HG03139 (cell line): ENCODE data around the gene PLXNA2.

Experiments used
- ATAC-seq: cut with Tn5 transposase; IDR thresholded peaks from one replicate; pipeline ENCODE4 v1.9.1; 2021; ENCODE audit not compliant: unreplicated experiment

The PLXNA2 gene

GRCh38 chr1:208183977-208184911 lies 59.9 kb downstream of the PLXNA2 start:
- ATAC-seq, result no peak

GRCh38 chr1:208182880-208183645 lies 61.1 kb downstream of the PLXNA2 start:
- no peak for ATAC-seq

GRCh38 chr1:208181364-208181763 lies 62.8 kb downstream of the PLXNA2 start:
- no peak for ATAC-seq

- ATAC-seq, result no peak
Observed at GRCh38 chr1:208180421-208180820, 63.8 kb downstream of the PLXNA2 start.

DNA sequence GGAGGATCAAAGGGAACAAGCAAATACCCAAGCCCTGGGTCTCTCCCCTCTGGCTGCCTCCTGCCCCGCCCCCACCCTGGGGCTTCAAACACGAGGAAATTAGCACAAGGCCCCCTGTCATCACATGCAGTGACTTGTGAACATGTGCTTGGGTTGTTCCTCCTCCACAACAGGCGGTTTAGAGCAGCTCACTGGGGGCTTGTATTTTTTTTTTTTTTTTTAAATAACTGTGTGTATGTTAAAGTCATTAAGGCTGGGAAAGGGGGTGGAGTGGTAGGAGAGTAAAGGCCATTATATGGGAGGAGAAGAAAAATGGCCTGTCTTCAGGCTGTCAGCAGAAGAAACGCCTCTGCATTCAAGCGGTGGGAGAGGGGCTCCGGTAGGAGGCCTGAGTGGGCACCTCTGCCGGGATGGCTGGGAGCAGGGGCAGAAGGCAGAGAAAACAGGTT lies 64.2 kb downstream of the PLXNA2 start:
- no peak for ATAC-seq

GRCh38 chr1:208179263-208179816 lies 64.8 kb downstream of the PLXNA2 start:
- no peak for ATAC-seq

DNA sequence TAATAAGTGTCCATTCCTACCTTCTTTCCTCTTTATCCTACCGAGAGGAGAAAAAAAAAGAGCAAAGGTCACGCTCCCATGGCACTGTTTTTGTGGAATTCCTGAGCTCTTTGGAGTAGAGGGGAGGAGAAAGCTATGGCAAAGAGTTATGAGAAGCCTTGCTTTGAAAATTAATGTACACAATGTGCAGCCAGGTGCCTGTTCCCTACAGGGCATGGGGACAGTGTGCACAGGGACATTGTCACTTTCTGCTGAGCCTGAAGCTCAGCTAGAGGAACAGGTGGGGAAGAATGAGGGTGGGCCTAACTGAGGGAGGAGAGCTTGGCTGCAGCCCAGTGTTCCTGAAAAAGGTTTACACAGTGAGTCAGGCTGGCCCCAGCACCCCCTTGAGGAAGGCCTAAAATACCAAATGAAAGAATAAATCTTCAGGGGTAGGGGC lies 66.1 kb downstream of the PLXNA2 start:
- ATAC-seq, result no peak

GRCh38 chr1:208177656-208178055 lies 66.5 kb downstream of the PLXNA2 start:
- no peak for ATAC-seq

- no peak for ATAC-seq
Observed at GRCh38 chr1:208176649-208177048, 67.5 kb downstream of the PLXNA2 start.

DNA sequence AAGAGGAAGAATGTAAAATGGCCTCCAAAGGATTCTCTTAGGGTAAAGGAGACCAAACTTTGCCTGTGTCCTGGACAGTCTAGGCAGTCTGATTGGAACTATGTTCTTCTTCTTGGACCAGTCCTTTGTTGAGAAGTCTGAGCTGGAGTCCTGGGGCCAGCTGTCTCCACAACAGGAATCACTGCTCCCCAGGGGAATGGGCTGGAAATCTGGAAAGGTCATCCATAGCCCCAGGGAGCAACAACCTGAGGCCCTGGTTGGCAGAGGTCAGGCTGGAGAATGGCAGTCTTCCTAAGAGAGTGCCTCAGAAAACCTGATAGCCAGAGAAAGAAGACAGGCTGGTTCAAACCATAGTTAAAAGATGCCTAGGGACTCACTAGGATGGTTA lies 68.7 kb downstream of the PLXNA2 start:
- ATAC-seq, result no peak

- no peak for ATAC-seq
Observed at GRCh38 chr1:208174731-208175507, 69.3 kb downstream of the PLXNA2 start.

- no peak for ATAC-seq
Observed at GRCh38 chr1:208174200-208174599, 70.0 kb downstream of the PLXNA2 start.

- ATAC-seq, result no peak
Observed at GRCh38 chr1:208173749-208174148, 70.4 kb downstream of the PLXNA2 start.

DNA sequence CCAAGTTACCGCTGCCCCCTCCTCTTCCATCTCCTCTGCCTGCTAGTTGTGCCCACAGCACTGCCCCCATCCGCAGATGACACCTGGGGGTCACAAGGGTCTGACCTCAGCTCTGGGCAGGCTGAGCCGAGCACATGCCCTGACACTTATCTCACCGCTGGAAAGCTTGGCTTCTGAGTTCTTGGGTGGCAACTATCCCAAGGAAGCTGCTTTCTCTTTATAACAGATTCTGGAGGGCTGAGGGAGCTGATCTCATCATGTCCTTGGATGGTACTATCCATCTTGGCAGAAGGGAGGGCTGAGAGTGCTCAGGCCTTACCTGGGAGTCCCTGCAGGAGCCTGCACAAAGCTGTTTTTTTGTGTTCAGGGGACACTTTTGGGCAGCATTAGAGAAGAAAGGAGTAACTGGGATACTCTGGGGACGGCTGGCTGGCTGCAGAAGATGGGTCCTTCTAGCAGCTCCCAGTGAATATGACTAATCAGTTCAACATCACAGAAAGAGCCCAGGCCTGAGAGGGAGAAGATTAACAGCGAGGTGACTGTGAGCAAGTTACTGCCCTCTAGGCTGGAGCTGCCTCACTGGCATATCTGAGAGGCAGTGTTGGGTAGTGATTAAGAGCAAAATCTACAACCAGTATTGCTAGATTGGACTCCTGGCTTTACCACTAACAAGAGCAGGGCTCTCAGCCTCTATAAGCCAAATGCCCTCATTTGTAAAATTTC lies 71.6 kb downstream of the PLXNA2 start:
- no peak for ATAC-seq

- no peak for ATAC-seq
Observed at GRCh38 chr1:208171616-208172422, 72.4 kb downstream of the PLXNA2 start.

DNA sequence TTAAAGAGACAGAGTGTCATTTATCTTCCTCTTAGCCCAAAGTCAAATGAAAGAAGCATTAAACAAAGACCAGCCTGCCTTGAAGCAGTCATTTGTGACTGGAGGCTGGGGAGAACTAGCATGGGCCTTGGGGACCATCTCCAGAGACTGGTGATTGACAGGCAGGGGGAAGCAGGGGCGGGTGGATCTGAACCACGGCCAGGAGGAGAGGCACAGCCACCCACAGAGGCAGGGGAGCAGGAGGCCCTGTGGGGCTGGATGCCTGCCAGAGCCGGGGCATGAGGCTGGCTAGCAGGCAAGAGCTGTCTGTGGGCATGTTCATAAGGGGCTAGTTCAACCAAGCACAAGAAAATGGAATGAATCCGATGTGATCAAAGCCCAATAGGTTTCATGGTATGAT lies 73.9 kb downstream of the PLXNA2 start:
- no peak for ATAC-seq

GRCh38 chr1:208169081-208169879 lies 74.9 kb downstream of the PLXNA2 start:
- ATAC-seq, result no peak

DNA sequence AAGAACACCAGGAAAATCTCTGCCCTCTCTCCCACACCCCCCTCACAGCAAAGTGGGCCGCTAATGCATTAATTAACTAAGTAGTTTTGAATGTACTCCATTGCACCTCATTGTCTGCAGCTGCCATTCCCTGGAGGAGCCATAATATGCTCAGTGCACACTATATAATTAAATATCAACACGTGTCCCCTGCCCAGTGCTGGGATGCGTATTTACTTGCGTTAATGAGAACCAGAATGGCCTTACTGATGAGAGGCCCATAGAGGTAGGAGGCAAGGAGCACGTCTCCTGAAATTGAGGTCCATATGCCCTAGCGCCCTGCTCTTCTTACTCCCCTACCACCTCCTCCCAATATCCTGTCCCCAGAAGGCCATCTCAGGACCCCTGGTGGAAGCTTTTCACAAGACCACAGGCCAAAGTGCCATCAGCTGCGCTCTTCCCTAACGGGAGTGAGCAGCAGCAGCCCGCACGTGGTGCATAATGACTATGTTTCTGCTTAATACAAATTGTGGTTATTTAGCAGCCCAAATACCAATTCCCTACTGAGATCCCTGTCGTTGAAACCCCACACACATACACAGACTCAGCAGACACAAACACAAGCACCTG lies 76.8 kb downstream of the PLXNA2 start:
- no peak for ATAC-seq
